Measurements from ENCODE around the gene TGFA. TPM values are rescaled to one million over a fixed set of nuclear protein-coding genes. Genes with fewer than 3 reads are reported as not detected.
A peak's percentile ranks its signal among the peaks of the same experiment; 100 is the strongest.

TGFA gene
- total RNA-seq, 2 experiments from 2014 or later: 0.47 to 0.88 TPM

- intact Hi-C loops (cut with DNase I, micrococcal nuclease): no loop called here
- Mint-ChIP-seq H3K4me3 (no peak overlapping the region), H3K27me3 (no peaks in the 10 kb centered on the region), H3K4me1 (ENCODE audit: low read depth) (peaks cover 15% of the 10 kb centered on the region), H3K27ac (peak overlapping the region; percentile 60), H3K9me3 (no peaks in the 10 kb centered on the region), H3K36me3 (ENCODE audit: low read depth) (no peaks in the 10 kb centered on the region)
- ChIA-PET CTCF (no interaction called here), POLR2A (interaction anchor here (0.8 to 1.3 kb wide), 2 partner anchors 29 to 231 kb away, joined by 3 to 5 read pairs; partner anchors contain the start of genes SNRPG and TGFA)
- Histone ChIP-seq H3K27ac (ENCODE audit: low read depth in 1 of 2, low read length in 2 of 2) (peak overlapping the region; percentile 29 to 68), H3K4me1 (ENCODE audit: insufficient read depth, low read length) (peaks cover 24% of the 10 kb centered on the region), H3K4me3 (ENCODE audit: low read length) (no peak overlapping the region), H3K27me3 (ENCODE audit: control insufficient read depth in 1 of 2, insufficient read depth in 2 of 2, low read length in 2 of 2) (no peaks in the 10 kb centered on the region), H3K9me3 (ENCODE audit: control insufficient read depth in 1 of 2, insufficient read depth in 1 of 2, low read length in 2 of 2) (no peaks in the 10 kb centered on the region), H3K36me3 (ENCODE audit: insufficient read depth, low read length) (no peaks in the 10 kb centered on the region)
- DNase-seq: peak in 7 of 14 experiments; percentile 6 to 69 (median 39)
- peak; percentile 73 for ATAC-seq (ENCODE audit: poor library complexity)
- no peak for TF ChIP-seq CTCF (IDR thresholded peaks at IDR 0.05)
Observed at GRCh38 chr2:70523996-70524965, 29.3 kb downstream of the TGFA start.

GRCh38 chr2:70523672-70523995, 30.0 kb downstream of the TGFA start:
- Histone ChIP-seq H3K36me3 (ENCODE audit: insufficient read depth, low read length) (no peaks in the 10 kb centered on the region), H3K4me1 (ENCODE audit: insufficient read depth, low read length) (peaks cover 24% of the 10 kb centered on the region), H3K4me3 (ENCODE audit: low read length) (no peak overlapping the region), H3K27ac (ENCODE audit: low read depth in 1 of 2, low read length in 2 of 2) (peak overlapping the region in 1 of 2 donors; percentile 55), H3K27me3 (ENCODE audit: control insufficient read depth in 1 of 2, insufficient read depth in 2 of 2, low read length in 2 of 2) (no peaks in the 10 kb centered on the region), H3K9me3 (ENCODE audit: control insufficient read depth in 1 of 2, insufficient read depth in 1 of 2, low read length in 2 of 2) (no peaks in the 10 kb centered on the region)
- Mint-ChIP-seq H3K9me3 (no peaks in the 10 kb centered on the region), H3K27me3 (no peaks in the 10 kb centered on the region), H3K4me1 (ENCODE audit: low read depth) (peaks cover 15% of the 10 kb centered on the region), H3K4me3 (no peak overlapping the region), H3K27ac (peak overlapping the region; percentile 60), H3K36me3 (ENCODE audit: low read depth) (no peaks in the 10 kb centered on the region)
- CTCF ChIA-PET: no interaction called here
- ATAC-seq (ENCODE audit: poor library complexity): peak; percentile 39
- intact Hi-C loops (cut with DNase I, micrococcal nuclease): no loop called here
- TF ChIP-seq CTCF (IDR thresholded peaks at IDR 0.05): no peak
- POLR2A ChIA-PET: interaction anchor here (1.3 kb wide), 1 partner anchor 29 kb away, joined by 5 read pairs; the partner anchor contains the start of gene TGFA
- DNase-seq: no peak

GRCh38 chr2:70522627-70523026, 31.0 kb downstream of the TGFA start:
- POLR2A ChIA-PET: no interaction called here
- Mint-ChIP-seq H3K36me3 (ENCODE audit: low read depth) (no peaks in the 10 kb centered on the region), H3K4me1 (ENCODE audit: low read depth) (peaks cover 15% of the 10 kb centered on the region), H3K4me3 (no peak overlapping the region), H3K27ac (no peak overlapping the region), H3K9me3 (no peaks in the 10 kb centered on the region), H3K27me3 (no peaks in the 10 kb centered on the region)
- Histone ChIP-seq H3K36me3 (ENCODE audit: insufficient read depth, low read length) (no peaks in the 10 kb centered on the region), H3K4me1 (ENCODE audit: insufficient read depth, low read length) (peaks cover 27% of the 10 kb centered on the region), H3K27me3 (ENCODE audit: control insufficient read depth in 1 of 2, insufficient read depth in 2 of 2, low read length in 2 of 2) (no peaks in the 10 kb centered on the region), H3K27ac (ENCODE audit: low read depth in 1 of 2, low read length in 2 of 2) (no peak overlapping the region), H3K9me3 (ENCODE audit: control insufficient read depth in 1 of 2, insufficient read depth in 1 of 2, low read length in 2 of 2) (no peaks in the 10 kb centered on the region), H3K4me3 (ENCODE audit: low read length) (no peak overlapping the region)
- intact Hi-C loops (cut with DNase I, micrococcal nuclease): no loop called here
- no peak for DNase-seq
- ATAC-seq (ENCODE audit: poor library complexity): no peak
- CTCF ChIA-PET: no interaction called here
- TF ChIP-seq CTCF (IDR thresholded peaks at IDR 0.05): no peak
